ENCODE measurements around the gene ZNF740. TPM values are rescaled to one million over a fixed set of nuclear protein-coding genes. Genes with fewer than 3 reads are reported as not detected.

ZNF740 gene
- polyA plus RNA-seq, 1 of the 3 experiments (the other 2 are of a cell fraction), result 14.6 TPM

GRCh38 chr12:53196486-53196885 is 16.0 kb downstream of the ZNF740 start:
- CTCF ChIA-PET, result interaction anchor here (1.0 to 9.5 kb wide), 11 partner anchors 10 to 132 kb away, joined by 3 to 181 read pairs (median 37); partner anchors contain the start of genes AAAS, CSAD, ESPL1 and ITGB7
- Histone ChIP-seq H3K27ac (ENCODE audit: low read depth in 2 of 2, low read length in 1 of 2) (no peak overlapping the region), H3K36me3 (replicated peaks in 1 of 2; ENCODE audit: control insufficient read depth in 1 of 2, insufficient read depth in 2 of 2, low read length in 1 of 2) (no peaks in the 10 kb centered on the region), H3K4me2 (no peak overlapping the region), H3F3A (replicated peaks; ENCODE audit: insufficient read depth) (peaks cover 2% of the 10 kb centered on the region), H3K9ac (no peak overlapping the region), H3K9me3 (no peaks in the 10 kb centered on the region), H4K20me1 (ENCODE audit: insufficient read depth) (no peaks in the 10 kb centered on the region), H3K4me1 (ENCODE audit: control insufficient read depth in 1 of 2, insufficient read depth in 2 of 2, low read depth in 1 of 2, low read length in 1 of 2) (no peaks in the 10 kb centered on the region; a peak in 1 of 4 replicates), H3K4me3 (ENCODE audit: low read depth in 2 of 2, low read length in 1 of 2) (no peak overlapping the region), H3K27me3 (ENCODE audit: insufficient read depth) (no peaks in the 10 kb centered on the region), H3K9me2 (no peaks in the 10 kb centered on the region), H2AFZ (ENCODE audit: low read depth) (no peak overlapping the region), H3K79me2 (ENCODE audit: insufficient read depth) (no peaks in the 10 kb centered on the region)
- TF ChIP-seq PBX3 (IDR thresholded peaks at IDR 0.05) (no peak), RCOR1 (IDR thresholded peaks at IDR 0.05; ENCODE audit: low read length) (no peak), RXRA (IDR thresholded peaks at IDR 0.05; ENCODE audit: borderline replicate concordance, low read depth) (no peak), ELF1 (IDR thresholded peaks at IDR 0.05) (no peak), EZH2phosphoT487 (IDR thresholded peaks at IDR 0.05; ENCODE audit: borderline replicate concordance, low read depth) (no peak), ZBTB33 (IDR thresholded peaks at IDR 0.05; ENCODE audit: borderline replicate concordance, low read depth) (no peak), FOXM1 (IDR thresholded peaks at IDR 0.05; ENCODE audit: low read depth) (no peak), NFIC (IDR thresholded peaks at IDR 0.05; ENCODE audit: borderline replicate concordance) (no peak), NRF1 (IDR thresholded peaks at IDR 0.05; ENCODE audit: low read depth, low read length) (no peak)
- DNase-seq, result no peak
- POLR2A ChIA-PET, result no interaction called here
- WGBS (ENCODE audit: low lambda C conversion rate), result 94% methylated on average over 14 of the region's 14 CpGs

GRCh38 chr12:53197011-53197640 is 16.6 kb downstream of the ZNF740 start:
- no peak overlapping the region for H2AFZ ChIP-seq (ENCODE audit: low read depth)
- TF ChIP-seq TEAD4 (IDR thresholded peaks at IDR 0.05; ENCODE audit: borderline replicate concordance, insufficient read depth), result no peak
- TF ChIP-seq JUND (IDR thresholded peaks at IDR 0.05), result no peak
- TF ChIP-seq USF2 (IDR thresholded peaks at IDR 0.05; ENCODE audit: borderline replicate concordance, low read depth, low read length), result no peak
- no peak for TF ChIP-seq RXRA (IDR thresholded peaks at IDR 0.05; ENCODE audit: borderline replicate concordance, low read depth)
- TF ChIP-seq TCF12 (IDR thresholded peaks at IDR 0.05), result no peak
- no peak for TF ChIP-seq RFX5 (IDR thresholded peaks at IDR 0.05; ENCODE audit: low read length)
- TF ChIP-seq MXI1 (IDR thresholded peaks at IDR 0.05; ENCODE audit: low read depth, low read length), result no peak
- no peak for TF ChIP-seq CTCF (IDR thresholded peaks at IDR 0.05)
- no peak for TF ChIP-seq MEF2A (IDR thresholded peaks at IDR 0.05; ENCODE audit: borderline replicate concordance, low read depth)
- no peak for TF ChIP-seq SMC3 (IDR thresholded peaks at IDR 0.05; ENCODE audit: low read depth, low read length)
- no peak for TF ChIP-seq MAX (IDR thresholded peaks at IDR 0.05; ENCODE audit: low read depth)
- POLR2A ChIA-PET, result interaction anchor here (0.9 to 1.0 kb wide), 2 partner anchors 13 to 38 kb away, joined by 3 to 4 read pairs; no protein-coding TSS in a partner anchor
- H3K36me3 ChIP-seq (replicated peaks in 1 of 2; ENCODE audit: control insufficient read depth in 1 of 2, insufficient read depth in 2 of 2, low read length in 1 of 2), result no peaks in the 10 kb centered on the region
- no peak overlapping the region for H3K27ac ChIP-seq (ENCODE audit: low read depth in 2 of 2, low read length in 1 of 2)
- H3K4me3 ChIP-seq (ENCODE audit: low read depth in 2 of 2, low read length in 1 of 2), result no peak overlapping the region
- no peak overlapping the region for H3K9ac ChIP-seq
- H3K9me3 ChIP-seq, result no peaks in the 10 kb centered on the region
- WGBS (ENCODE audit: low lambda C conversion rate), result 92% methylated on average over 9 of the region's 19 CpGs
- H3K4me1 ChIP-seq (ENCODE audit: control insufficient read depth in 1 of 2, insufficient read depth in 2 of 2, low read depth in 1 of 2, low read length in 1 of 2), result no peaks in the 10 kb centered on the region; a peak in 1 of 4 replicates
- no peaks in the 10 kb centered on the region for H3K27me3 ChIP-seq (ENCODE audit: insufficient read depth)
- CTCF ChIA-PET, result interaction anchor here (0.7 to 9.5 kb wide), 39 partner anchors 8 to 166 kb away, joined by 3 to 181 read pairs (median 5); partner anchors contain the start of genes AAAS, CSAD, ESPL1 and ITGB7
- no peaks in the 10 kb centered on the region for H3K79me2 ChIP-seq (ENCODE audit: insufficient read depth)
- no peaks in the 10 kb centered on the region for H3K9me2 ChIP-seq
- no peaks in the 10 kb centered on the region for H4K20me1 ChIP-seq (ENCODE audit: insufficient read depth)
- H3K4me2 ChIP-seq, result no peak overlapping the region
- no peak for DNase-seq
- H3F3A ChIP-seq (replicated peaks; ENCODE audit: insufficient read depth), result peaks cover 2% of the 10 kb centered on the region
